CD1c-positive myeloid dendritic cell (primary cell): ENCODE results near the gene DLGAP1.
"Not testable (repeated sequence)": the region's sequence is repeated elsewhere in the genome, so short reads cannot be mapped to it uniquely, and the experiment has no call there.

Source experiments
- DNase-seq: peaks from one replicate; pipeline ENCODE4 v3.0.0-alpha.2; 2016; ENCODE audit errors: extremely low spot score

Gene DLGAP1

DNA sequence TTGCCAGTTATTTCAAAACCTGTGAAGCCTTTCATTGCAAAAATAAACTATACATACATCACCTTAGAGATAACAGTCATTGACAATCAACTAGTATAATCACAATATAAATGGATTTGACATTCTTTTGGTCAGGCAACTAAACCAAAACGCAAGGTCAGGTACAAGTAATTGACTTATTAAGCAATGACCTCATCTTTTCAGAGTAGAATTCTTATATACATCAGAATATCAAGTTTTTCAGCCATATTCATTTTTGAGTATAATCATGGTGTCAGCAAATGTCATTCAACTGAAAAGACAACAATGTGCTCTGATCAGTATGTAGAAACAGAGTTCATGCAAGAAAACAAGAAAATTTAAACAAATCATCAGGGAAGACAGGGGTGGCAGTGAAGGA lies 796.6 kb downstream of the DLGAP1 start:
- DNase-seq = no peak

DNA sequence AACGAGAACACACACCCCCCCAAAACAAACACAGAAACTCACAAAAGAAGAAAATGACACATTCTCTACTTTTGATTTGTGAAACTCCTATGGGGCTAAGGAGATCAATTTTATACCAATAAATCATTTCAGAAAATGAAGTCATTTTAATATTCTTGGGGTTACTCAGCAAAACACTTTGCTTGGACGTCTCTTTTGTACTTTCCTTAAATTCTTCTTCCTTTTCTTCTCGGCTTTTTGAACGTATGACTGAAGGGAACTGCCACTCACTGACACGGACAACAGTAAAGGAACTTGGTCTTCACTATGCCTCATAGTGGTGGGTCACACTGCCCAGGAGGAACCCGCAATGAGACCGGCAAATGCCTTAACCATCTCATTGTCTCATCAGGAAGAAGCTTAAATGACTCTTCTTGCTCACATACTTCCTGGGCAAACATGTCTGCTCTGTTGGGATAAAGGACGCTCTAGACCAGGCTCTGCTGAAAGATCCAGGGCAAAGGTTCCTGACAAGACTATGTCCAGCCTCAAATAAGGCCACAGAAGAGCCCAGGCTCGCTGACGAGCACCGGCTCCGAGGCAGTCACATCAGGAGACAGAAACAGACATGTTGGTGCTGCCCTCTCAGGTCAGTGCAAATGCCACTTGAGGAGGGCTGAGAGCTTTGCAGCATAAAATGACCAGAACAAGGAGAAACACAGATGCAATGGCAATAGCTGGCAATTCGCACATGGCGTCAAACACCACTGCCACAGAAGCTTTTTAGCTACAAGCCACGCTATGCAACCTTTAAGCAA lies 799.7 kb downstream of the DLGAP1 start:
- peak; percentile 60 for DNase-seq

DNA sequence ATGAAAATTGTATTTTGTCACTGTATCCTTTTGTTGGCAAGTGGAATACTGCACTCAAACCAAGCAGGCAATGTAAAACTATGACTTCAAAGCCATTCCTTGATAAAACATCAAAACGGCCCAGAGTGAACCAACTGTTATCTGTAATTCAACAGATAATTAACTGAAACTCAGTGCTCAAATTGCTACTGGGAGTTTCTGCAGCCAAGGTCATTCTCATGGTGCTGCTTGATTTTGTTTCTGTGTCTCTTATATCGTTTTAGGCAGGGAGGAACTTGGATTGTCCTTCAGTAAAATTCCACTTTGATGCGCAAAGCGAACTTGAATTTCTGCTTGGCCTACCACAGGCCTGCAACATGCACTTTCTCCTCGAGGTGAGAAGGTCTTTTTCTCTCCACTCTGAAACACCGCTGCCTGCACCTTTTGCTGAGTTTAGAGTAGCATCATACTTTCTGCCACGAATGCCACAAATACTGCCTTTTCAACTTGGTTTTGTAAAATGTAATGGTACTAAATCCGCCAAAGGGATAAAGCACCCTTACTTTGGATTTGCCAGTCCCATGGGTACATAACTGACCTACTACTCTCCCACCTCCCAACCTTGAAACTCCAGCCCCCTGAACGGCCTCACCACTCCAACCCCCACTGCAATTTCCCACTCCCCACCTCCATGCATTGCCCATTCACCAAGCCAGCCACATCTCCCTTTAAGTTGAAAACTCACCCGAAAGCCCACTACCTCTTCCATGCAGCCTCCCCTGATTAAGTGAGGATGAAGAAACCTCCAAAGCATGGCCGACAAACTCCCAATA lies 800.5 kb downstream of the DLGAP1 start:
- DNase-seq = no peak

DNA sequence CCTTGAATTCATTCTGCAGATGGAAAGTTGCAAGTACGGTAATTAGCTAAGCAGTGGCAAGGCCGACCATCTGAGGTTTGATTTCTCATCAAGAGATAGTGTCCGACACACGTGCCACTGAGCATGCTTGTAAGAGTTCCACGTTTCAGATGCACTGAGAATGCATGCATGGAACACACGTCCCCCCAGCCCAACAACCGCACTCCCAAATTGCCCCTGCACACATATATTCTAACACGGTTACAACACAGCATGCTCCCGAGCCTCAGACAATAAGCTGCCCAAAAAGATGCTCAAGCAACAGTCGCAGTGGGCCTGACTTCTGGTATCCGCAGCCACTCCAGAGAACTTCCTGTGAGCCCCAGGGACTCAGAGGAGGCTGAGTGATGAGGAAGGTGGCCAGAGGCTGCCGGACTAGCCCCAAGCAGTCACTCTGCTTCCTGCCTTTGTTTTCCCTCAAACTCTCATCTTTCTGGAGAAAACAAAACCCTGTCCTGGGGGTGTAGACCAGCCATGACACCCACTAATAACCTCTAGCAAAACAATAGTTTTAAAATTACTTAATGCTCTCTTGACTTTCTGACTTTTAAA lies 801.2 kb downstream of the DLGAP1 start:
- no peak for DNase-seq

DNA sequence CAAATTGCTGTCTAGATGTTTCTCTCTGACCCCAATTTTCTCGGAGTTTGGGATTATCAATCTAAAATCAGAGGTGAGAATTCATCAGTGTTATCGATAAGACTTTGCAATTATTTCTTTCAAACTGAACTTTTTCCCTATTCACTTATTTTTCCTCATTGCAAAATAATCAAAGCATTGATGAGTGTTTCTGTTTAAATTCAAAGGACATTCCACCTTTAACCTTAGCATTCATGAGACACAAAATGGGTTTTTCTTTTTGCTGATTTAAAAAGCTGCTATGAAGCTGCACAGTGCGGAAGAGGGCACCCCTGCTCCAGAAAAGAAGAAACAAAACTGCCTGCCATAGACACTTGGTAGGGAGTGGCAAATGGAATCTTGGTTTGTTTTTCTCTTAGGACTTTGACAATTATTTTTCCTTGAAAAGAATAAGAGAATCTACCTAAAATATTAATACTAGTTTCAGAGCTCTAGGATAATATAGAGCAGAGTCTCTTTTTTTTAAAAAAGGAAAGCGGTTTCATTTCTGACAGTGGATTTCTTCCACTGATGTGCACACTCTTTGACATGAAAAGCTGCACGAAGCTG lies 801.8 kb downstream of the DLGAP1 start:
- DNase-seq = no peak

DNA sequence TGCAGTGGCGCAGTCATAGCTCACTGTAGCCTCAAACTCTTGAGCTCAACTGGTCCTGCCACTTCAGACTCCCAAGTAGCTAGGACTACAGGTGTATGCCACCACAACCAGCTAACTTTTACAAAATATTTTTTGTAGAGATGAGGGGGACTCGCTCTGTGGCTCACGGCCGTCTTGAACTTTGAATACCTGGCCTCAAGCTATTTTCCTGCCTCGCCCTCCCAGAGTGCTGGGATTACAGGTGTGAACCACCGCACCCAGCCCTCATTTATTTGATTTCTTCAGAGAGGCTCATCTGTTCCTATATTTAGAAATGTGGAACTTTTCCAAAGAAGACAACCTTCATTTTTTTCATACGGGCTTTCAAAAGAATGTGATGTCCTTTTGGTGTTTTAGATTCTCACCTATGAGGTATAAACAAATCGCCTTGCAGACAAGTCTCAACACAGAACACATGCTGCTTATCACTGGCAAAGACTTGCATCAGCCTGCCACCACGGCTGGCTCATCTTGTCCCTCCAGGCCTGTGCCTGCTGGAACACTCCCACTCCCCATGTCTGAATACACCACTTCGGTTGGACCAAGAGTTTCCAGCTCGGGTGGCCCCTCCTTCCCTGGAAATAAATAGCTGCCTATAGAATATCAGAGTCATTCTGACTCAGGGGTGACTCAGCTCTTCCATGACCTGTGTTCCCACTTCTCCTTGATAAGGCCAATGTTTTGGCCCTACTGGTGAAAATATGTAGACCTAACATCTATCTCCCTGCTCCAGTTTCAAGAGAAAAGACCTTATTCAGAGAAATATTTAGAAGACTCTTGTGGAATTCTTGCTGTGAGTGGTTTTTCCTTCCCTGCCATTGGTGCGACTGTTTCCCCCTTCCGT lies 802.5 kb downstream of the DLGAP1 start:
- DNase-seq = peak; percentile 89

DNA sequence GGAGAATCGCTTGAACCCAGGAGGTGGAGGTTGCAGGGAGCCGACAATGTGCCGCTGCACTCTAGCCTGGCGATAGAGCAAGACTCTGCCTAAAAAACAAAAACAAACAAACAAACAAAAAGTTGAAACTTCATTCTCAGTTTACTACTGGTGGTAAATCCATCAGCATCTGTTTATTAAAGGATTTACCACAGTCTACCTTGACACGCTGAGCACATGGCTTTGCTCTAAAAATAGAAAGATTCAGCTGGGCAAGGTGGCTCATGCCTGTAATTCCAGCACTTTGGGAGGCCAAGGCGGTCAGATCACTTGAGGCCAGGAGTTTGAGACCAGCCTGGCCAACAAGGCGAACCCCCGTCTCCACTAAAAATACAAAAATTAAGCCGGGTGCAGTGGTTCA lies 803.8 kb downstream of the DLGAP1 start:
- DNase-seq = no peak

DNA sequence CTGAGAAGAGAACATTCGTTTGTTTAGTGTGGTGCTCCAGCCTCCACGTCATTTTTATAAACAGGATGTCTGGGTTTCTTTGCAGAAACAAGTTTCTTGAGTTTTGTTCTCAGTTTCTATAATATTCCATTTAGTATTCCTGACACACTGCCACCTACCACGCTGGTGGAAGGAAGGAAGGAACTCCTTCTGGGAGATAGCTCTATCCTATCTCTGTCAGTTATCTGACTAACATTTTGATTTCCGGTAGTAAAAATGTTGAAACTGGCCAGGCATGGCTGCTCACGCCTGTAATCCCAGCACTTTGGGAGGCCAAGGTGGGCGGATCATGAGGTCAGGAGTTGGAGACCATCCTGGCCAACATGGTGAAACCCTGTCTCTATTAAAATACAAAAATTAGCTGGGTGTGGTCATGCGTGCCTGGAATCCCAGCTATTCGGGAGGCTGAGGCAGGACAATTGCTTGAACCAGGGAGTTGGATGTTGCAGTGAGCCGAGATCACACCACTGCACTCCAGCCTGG lies 804.5 kb downstream of the DLGAP1 start:
- not testable (repeated sequence) for DNase-seq

DNA sequence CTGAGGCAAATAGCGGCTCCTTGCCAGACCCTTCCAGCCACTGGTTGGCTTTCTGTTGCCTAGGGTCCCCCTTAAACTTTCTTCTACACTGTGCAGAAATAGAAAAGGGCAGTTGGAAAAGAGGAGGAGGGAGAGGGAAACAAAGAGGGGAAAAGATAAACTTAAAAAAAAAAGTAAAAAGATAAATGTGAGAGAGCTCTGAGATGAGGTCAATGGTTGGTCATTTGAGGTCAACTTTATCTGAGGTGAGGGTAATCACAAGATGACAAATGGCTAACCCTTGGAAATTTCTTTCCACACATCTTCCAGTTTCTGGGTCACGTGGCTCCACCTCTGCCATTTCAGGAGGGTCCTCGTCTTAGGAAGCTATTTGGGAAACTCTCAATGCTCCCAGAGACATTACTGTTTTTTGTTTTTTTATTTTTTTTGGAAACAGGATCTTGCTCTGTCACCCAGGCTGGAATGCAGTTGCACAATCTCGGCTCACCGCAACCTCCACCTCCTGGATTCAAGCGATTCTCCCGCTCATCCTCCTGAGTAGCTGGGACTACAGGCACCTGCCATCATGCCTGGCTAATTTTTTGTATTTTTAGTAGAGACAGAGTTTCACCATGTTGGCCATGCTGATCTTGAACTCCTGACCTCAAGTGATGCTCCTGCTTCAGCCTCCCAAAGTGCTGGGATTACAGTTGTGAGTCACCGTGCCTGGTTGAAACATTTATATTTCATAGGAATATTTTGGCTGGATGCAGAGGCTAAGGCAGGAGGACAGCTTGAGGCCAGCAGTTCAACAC lies 805.3 kb downstream of the DLGAP1 start:
- DNase-seq = no peak

DNA sequence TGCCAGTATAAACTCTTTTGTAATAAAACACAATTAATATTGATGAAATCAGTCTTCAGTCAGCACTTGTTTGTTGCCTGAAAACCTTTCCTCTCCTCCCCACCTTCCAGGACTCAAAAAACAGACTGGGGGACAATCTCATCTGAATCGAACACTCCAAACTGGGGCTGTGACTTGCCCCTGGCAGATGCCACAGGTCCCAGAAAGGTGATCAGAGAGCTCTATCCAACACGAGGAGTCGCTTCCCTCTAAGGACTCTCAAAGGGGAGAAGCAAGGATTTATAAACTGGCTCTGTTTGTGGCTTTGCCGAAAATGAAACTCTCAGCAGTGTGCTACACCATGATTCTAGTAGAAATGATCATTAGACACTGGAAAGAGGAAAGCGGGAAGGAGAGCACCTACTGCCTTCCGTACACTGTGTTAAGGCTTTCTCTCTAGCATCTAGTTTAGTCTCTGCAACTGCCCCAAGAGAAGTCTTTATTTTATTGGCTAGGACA lies 805.9 kb downstream of the DLGAP1 start:
- DNase-seq = no peak

DNA sequence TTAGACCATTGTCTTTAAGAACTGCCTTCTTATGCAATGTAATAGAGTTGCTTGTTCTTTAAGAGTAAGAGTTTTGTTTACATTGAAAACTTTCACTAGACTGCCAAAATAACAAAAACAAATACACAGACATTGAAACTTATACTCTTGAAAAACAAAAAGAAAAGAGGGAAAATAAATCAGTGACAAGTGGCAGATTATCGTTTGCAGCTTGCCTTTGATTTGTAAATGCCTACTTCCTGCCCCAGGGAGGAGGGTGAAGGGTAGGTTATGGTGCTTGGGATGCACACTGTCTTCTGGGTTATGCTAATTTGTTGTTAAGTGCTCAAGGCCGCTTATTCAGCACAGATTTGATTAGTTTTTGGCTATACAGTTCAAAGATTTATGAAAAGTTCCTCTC lies 806.5 kb downstream of the DLGAP1 start:
- no peak for DNase-seq

DNA sequence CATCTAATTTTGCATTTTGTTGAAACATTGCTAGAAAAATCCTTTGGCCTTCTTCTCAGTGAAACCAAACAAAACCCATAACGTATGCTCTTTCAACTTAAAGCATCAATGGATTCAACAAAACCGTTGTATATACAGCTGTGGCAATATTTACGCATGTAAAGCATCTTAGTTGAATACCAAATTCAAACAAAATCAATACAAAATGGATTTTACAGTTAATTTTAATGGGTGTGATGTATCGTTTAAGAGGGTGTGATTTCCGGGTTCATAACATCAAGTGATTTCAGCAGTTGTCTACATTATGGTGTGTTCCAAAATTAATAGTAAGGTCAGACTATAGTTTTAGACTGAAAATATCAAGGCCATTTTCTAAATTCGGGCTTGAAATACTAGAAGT lies 806.9 kb downstream of the DLGAP1 start:
- no peak for DNase-seq

DNA sequence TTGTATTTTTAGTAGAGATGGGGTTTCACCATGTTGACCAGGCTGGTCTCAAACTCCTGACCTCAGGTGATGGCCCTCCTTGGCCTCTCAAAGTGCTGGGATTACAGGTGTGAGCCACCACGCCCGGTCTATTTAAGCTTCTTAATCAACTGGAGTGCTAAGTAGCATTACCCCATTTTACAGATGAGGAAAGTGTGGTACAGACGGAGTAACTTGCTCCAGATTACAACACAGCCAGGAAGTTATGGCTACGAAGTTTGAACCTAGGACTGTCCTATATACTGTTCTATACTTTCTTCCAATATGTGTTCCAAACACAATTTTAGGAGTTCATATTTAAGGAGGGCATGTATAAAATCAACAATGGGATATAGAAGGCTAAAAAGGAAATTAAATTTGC lies 807.5 kb downstream of the DLGAP1 start:
- DNase-seq = no peak

DNA sequence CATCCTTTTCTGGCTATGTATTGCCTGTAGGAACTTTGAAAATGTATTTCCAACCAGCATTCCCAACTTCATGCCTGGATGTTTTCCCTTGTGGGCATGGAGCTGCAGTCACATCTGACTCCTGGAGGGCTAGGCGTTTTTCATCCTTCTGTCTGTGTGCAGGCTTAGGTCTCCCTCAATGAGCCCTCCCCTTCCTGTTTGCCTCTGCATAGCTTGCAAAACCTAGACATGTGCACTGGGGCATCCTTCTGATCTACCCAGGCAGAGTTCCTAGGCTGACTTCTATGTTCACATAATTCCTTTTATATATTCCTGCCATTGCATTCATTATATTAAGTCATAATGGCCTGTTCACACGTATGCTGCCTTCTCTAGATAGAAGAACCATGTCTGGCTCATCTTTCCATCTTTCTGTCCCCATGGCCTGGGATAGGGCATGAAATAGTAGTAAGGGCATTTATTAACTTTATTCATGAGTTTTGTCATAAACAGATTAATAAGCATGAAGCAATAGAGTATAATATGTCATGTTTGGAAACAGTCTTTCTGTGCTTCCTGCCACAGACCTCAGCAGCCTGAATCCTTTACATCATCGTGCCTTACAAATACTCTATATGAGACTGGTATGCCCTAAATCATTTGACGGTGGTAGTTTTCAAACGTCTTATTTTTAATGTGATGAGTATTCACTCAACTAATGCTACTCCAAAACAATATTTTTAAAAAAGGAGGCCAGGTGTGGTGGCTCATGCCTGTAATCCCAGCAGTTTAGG lies 809.5 kb downstream of the DLGAP1 start:
- DNase-seq = no peak

DNA sequence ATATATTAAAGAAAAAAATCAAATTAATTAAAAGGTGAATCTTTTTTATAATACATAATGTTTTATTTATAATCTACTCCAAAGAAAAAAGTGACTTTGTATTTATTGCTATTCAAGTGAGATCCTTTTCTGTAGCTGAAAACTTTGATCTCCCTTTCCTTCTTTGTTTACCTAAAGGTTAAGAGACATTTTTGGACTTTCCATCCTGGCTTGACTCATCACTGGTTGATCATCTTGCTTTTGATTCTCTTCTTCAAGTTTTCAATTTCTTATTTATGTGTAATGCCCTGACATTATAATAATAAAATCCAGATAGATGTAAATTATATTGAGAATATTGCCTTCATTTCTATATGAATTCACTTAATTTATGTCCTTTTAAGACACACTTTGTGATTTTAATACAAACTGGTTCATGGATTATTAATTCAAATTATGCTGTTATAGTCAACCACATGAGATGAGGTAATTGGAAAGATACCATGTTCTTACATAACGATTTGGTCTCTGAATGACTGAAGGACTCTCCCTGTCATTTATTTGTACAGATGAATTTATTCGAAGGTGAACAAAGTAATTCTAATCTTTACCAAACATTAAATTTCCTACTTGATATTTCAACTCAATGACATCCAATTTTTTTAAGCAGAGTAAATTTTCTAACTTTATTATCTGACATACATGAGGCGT lies 820.7 kb downstream of the DLGAP1 start:
- DNase-seq = no peak

DNA sequence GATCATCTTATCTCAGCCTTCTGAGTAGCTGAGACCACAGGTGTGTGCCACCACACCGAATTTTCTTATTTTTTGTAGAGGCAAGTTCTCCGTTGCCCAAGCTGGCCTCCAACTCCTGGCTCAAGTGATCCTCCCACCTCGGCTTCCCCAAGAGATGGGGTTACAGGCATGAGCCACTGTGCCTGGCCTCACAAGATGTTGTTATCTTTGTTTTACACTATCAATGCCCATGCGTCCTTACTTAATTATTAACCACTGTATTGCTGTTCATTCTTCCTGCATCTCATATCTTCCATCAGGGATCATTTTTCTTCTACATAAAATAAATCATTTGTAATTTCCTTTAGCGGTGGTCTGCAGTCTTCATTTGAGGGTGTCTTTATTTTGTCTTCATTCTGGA lies 823.2 kb downstream of the DLGAP1 start:
- DNase-seq = no peak

DNA sequence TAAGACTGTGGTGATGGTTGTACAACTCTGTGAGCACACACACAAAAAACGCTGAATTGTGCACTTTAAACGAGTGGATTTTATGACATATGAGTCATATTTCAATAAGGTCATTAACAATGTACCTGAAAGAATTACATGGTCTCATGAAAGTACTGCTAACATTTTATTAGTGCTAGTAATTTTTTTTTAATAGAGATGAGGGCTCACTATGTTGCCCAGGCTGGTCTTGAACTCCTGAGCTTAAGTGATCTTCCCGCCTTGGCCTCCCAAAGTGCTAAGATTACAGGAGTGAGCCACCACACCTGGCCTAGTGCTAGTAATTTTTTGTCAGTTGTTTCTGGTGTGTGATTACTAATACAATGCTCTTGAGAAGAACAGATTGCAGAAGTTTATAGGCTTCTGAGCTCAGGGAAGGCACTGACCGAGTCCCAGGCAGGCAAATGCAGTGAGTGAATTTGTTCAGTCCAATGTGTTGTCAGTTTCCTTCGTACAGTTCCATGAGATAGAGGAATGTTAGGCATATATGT lies 828.1 kb downstream of the DLGAP1 start:
- no peak for DNase-seq

DNA sequence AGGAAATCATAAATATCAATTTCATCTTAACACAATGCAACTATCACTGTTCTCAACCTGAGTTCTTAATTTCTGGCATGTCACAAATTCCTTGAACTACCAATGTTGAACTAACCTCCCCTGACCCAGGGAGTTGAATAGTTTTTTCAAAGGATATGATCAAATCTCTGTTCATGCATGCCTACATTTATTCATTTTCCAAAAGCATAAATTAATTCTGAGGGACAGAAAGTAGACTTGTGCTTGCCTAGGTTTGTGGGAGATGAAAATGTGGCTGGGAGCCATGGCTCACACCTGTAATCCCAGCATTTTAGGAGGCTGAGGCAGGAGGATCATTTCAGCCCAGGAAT lies 829.4 kb downstream of the DLGAP1 start:
- no peak for DNase-seq
